ENCODE measurements around the gene TRIO. TPM values are rescaled to one million over a fixed set of nuclear protein-coding genes. Genes with fewer than 3 reads are reported as not detected.
A peak's percentile ranks its signal among the peaks of the same experiment; 100 is the strongest.

TRIO gene
- total RNA-seq, 1 donor from 2014 or later: 381 TPM

GRCh38 chr5:14489643-14490042, 346.5 kb downstream of the TRIO start:
- no peak for DNase-seq

GRCh38 chr5:14490309-14490711, 347.2 kb downstream of the TRIO start:
- no peak for DNase-seq

GRCh38 chr5:14491015-14491915, 348.1 kb downstream of the TRIO start:
- no peak for DNase-seq

GRCh38 chr5:14492331-14492964, 349.3 kb downstream of the TRIO start:
- DNase-seq: no peak

- DNase-seq: no peak
Measured at GRCh38 chr5:14495301-14495700, 352.2 kb downstream of the TRIO start.

- no peak for DNase-seq
Measured at GRCh38 chr5:14497311-14497710, 354.2 kb downstream of the TRIO start.

GRCh38 chr5:14501353-14502293, 358.5 kb downstream of the TRIO start:
- DNase-seq: no peak

GRCh38 chr5:14502294-14502690, 359.1 kb downstream of the TRIO start:
- DNase-seq: no peak

- DNase-seq: no peak
Measured at GRCh38 chr5:14503017-14503680, 360.0 kb downstream of the TRIO start.

GRCh38 chr5:14503681-14504331, 360.7 kb downstream of the TRIO start:
- DNase-seq: no peak

- DNase-seq: no peak
Measured at GRCh38 chr5:14504332-14504727, 361.2 kb downstream of the TRIO start.

- DNase-seq: no peak
Measured at GRCh38 chr5:14504816-14505215, 361.7 kb downstream of the TRIO start.

GRCh38 chr5:14505310-14506139, 362.4 kb downstream of the TRIO start:
- DNase-seq: no peak

GRCh38 chr5:14506140-14506538, 363.0 kb downstream of the TRIO start:
- DNase-seq: no peak

GRCh38 chr5:14506661-14507060, 363.5 kb downstream of the TRIO start:
- no peak for DNase-seq

GRCh38 chr5:14507156-14507941, 364.2 kb downstream of the TRIO start:
- no peak for DNase-seq

GRCh38 chr5:14508046-14508445, 364.9 kb downstream of the TRIO start:
- DNase-seq: no peak

GRCh38 chr5:14509556-14509955, 366.4 kb downstream of the TRIO start:
- DNase-seq: no peak

- DNase-seq: peak; percentile 34
Measured at GRCh38 chr5:14510156-14510734, 367.1 kb downstream of the TRIO start.

Measured in occipital lobe (tissue), 2 donors.